ENCODE measurements around the gene NAGK.
A peak's percentile ranks its signal among the peaks of the same experiment; 100 is the strongest.
"Not testable (repeated sequence)": the region's sequence is repeated elsewhere in the genome, so short reads cannot be mapped to it uniquely, and the experiment has no call there.

NAGK gene

DNA sequence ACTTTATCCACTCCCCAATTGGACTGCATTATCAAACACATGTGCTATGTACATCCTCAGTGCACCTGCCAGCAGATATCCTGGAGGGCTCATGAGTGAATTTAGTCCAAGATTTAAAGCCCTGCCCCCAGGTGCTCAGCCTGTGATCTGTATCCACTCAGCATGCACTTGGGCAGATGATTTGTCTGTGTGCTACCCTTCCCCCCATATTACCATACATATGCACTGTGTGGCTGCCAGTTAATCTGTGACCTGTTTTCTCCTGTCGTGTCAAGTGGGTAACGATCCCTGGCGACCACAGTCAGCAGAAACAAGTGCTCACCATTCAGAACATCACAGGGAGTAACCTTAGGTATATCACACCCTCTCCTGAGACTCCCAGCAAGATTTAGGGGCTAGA, 10.2 kb downstream of the NAGK start:
- H3K27ac ChIP-seq: no peak overlapping the region
- POLR2A ChIA-PET (ENCODE audit: low non-redundant PET): no interaction called here
- TF ChIP-seq, protein P1, sequence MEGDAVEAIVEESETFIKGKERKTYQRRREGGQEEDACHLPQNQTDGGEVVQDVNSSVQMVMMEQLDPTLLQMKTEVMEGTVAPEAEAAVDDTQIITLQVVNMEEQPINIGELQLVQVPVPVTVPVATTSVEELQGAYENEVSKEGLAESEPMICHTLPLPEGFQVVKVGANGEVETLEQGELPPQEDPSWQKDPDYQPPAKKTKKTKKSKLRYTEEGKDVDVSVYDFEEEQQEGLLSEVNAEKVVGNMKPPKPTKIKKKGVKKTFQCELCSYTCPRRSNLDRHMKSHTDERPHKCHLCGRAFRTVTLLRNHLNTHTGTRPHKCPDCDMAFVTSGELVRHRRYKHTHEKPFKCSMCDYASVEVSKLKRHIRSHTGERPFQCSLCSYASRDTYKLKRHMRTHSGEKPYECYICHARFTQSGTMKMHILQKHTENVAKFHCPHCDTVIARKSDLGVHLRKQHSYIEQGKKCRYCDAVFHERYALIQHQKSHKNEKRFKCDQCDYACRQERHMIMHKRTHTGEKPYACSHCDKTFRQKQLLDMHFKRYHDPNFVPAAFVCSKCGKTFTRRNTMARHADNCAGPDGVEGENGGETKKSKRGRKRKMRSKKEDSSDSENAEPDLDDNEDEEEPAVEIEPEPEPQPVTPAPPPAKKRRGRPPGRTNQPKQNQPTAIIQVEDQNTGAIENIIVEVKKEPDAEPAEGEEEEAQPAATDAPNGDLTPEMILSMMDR (conservative IDR thresholded peaks at IDR 0.05; ENCODE audit: low read depth): no peak
- CTCF ChIA-PET: no interaction called here
- DNase-seq (ENCODE audit: low spot score): no peak

DNA sequence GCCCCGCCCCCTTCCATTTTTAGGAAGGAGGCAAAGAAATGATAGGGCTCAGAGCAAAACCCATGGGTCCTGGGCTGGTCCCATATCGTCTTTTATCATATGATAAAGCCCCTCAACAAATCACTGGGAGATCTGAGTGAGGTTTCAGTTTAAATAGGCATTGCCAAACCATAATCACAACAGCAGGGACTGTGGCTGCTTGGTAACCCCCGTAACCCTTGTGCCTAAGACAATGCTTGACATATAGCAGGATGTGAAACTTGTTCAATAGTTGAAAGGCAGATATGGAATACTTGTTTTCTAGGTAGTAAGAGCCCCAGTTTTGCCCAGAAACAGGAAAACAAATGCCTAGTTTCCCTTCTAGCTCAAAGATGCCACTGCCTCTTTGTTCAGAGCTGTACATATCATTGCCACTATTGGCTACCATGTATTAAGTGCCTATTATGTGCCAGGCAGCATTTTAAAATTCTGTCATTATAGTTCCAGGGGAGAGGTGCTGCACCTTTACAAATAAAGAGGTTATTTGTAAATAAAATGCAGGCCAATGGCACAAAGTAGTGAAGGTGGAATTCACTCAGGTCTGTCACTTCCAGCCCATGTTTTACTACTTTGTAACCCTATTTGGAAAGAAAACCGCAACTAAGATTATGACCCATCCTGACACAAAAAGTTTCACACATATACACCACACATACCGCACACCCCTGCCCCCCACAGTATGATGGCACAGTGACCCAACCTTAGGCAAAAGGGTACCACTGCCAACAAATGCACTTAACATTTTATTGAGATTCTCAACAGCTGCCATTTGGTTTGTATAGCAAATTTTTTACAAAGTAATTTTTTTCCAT, 14.2 kb downstream of the NAGK start:
- POLR2A ChIA-PET (ENCODE audit: low non-redundant PET): no interaction called here
- no peak overlapping the region for H3K27ac ChIP-seq
- no peak for DNase-seq (ENCODE audit: low spot score)
- TF ChIP-seq, protein P1 (conservative IDR thresholded peaks at IDR 0.05; ENCODE audit: low read depth): no peak
- CTCF ChIA-PET: interaction anchor here (0.6 kb wide), 1 partner anchor 428 kb away, joined by 3 read pairs; no protein-coding TSS in a partner anchor

DNA sequence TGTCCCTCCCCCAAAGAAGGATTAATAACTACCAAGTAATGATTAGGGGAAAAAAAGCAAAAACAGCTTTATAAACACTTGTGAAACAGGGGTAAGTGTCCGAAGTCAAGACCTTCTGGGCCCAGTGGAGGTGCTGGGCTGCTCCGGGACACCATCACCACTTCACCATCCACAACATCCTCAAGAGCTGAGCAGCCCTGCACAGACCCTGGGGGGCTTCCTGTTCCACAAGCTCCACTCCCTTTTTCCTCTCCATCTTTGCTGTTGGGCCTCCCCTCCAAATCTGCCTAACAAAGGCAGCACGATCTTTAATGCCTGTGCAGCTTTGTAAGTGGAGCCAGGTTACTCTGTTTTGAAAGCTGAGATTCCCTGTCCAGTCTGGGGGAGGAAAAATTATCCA, 14.8 kb downstream of the NAGK start:
- DNase-seq (ENCODE audit: low spot score); POLR2A ChIA-PET (ENCODE audit: low non-redundant PET); CTCF ChIA-PET; H3K27ac ChIP-seq: not testable (repeated sequence)

DNA sequence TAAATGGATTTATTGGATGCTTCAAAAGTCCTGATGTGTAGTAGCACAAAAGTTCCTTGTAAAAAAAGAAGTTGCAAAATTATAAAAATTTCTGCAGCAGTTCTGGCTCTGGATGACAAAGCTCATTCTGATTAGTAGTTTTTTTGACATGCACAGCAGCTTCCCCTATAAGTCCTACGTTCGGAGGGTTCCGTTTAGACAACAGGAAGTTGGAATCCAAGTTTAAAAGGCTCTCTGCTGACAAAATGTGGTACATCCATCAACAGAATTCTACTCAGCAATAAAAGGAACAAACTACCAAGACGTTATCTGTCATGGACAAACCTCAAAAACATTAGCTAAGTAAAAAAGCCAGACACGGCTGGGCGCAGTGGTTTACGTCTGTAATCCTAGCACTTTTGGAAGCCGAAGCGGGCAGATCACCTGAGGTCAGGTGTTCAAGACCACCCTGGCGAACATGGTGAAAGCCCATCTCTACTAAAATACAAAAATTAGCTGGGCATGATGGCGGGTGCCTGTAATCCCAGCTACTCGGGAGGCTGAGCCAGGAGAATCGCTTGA, 15.4 kb downstream of the NAGK start:
- CTCF ChIA-PET: interaction anchor here (0.6 kb wide), 1 partner anchor 79 kb away, joined by 5 read pairs; no protein-coding TSS in a partner anchor
- DNase-seq (ENCODE audit: low spot score); POLR2A ChIA-PET (ENCODE audit: low non-redundant PET); H3K27ac ChIP-seq: not testable (repeated sequence)

DNA sequence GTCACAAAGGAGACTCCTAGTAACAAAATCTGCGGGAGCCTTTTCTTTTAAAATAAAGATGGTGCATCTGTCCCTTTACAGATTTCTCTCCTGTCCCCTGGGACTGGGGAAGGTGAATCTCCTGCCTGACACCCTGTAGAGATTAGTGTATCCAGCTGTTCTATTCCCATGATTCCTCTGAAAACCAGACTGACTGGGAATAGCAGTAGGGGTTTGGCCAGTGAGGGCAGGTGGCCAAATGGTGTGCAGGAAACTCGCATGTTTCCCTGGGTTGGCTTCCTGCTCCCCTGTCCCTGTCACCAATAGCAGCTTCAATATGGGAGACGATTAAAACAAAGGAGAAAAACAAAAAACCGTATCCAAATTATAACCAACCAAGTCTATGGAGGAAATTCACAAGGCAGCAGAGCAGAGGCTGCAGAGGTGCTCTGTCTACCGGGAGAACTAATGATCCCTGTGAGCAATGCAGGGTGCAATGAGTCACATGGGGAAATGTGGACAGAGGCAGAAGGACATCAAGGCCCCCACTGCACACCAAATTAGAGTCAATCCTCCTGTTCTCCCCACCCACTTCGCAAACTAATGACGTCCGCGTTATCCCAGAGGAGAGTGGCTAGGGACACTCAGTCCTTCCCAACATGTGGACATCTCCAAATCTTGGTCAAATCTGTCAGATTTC, 17.0 kb downstream of the NAGK start:
- DNase-seq (ENCODE audit: low spot score); POLR2A ChIA-PET (ENCODE audit: low non-redundant PET); H3K27ac ChIP-seq; CTCF ChIA-PET: not testable (repeated sequence)

DNA sequence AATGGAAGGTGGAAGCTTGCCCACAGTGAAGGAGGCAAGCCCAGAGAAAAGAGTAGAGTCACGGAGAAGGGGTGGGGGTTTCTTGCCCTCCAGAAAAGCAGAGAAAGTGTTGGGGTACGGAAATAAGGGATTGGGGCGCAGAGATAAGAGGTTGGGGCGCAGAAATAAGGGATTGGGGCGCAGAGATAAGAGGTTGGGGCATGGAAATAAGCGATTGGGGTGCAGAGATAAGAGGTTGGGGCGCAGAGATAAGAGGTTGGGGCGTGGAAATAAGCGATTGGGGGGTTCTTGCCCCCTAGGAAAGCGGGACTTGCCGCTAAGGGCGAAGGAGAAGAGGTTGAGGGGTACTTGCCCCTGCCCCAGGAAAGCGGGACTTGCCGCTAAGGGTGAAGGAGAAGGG, 21.0 kb downstream of the NAGK start:
- CTCF ChIA-PET; DNase-seq (ENCODE audit: low spot score); H3K27ac ChIP-seq; POLR2A ChIA-PET (ENCODE audit: low non-redundant PET): not testable (repeated sequence)

DNA sequence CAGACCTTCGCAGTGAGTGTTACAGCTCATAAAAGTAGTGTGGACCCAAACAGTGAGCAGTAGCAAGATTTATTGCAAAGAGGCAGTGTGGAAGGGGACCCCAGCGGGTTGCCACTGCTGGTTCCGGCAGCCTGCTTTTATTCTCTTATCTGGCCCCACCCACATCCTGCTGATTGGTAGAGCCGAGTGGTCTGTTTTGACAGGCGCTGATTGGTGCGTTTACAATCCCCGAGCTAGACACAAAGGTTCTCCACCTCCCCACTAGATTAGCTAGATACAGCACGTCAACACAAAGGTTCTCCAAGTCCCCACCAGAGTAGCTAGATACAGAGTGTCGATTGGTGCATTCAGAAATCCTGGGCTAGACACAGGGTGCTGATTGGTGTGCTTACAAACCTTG, 23.4 kb downstream of the NAGK start:
- POLR2A ChIA-PET (ENCODE audit: low non-redundant PET); DNase-seq (ENCODE audit: low spot score); H3K27ac ChIP-seq: not testable (repeated sequence)
- CTCF ChIA-PET: interaction anchor here (0.6 to 0.8 kb wide), 3 partner anchors 15 to 144 kb away, joined by 3 to 4 read pairs (median 3); no protein-coding TSS in a partner anchor

DNA sequence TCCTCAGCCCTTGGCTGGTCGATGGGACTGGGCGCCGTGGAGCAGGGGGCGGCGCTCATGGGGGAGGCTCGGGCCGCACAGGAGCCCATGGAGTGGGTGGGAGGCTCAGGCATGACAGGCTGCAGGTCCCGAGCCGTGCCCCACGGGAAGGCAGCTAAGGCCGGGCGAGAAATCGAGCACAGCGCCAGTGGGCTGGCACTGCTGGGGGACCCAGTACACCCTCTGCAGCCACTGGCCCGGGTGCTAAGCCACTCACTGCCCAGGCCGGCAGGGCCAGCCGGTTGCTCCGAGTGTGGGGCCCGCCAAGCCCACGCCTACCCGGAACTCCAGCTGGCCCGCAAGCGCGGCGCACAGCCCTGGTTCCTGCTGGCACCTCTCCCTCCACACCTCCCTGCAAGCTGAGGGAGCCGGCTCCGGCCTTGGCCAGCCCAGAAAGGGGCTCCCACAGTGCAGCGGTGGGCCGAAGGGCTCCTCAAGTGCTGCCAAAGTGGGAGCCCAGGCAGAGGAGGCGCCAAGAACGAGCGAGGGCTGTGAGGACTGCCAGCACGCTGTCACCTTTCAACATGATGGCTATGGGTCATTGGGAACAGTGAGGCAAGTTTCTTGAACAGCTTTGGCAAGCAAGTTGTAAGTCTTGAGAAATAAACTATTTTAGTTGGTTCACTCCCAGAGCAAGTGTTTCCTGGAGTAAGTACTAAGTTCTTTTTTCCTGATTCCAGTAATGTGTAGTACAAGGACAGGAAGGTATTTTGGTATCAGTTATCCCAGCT, 24.2 kb downstream of the NAGK start:
- POLR2A ChIA-PET (ENCODE audit: low non-redundant PET); H3K27ac ChIP-seq; CTCF ChIA-PET; DNase-seq (ENCODE audit: low spot score): not testable (repeated sequence)

DNA sequence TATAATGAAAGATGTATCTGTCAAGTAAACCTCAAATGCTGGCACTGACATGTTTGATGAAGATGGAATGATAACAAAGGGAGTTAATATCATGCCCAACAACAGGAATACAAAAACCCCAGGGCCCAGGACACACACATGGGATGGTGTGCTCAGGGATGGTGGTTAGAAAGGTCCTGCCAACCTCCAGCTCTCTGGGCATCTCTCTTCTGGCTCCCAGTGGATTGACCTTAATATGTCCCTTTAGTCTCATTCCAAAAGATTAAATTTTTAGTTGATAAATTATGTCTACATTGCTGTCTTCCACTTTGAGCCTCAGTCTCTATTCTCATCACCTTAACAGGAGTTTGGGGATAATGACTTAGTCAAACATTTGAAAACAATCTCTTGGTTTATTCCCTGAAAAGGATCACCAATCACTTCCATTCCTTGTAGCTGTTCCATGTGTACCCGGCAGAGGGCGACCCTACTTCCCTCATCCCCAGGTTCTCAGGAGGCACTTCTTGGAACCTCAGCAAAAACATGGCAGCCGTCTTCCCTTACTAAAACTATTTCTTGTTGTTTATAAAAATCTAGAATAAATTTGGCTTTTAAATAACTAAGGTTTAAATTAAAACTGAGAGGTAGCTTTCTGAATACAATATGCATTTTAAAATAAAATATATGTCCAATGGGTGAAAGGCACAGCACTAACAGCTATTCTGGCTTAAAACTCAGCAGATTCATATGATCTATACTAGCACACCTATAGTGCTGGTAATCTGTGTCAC, 31.9 kb downstream of the NAGK start:
- DNase-seq (ENCODE audit: low spot score): peak; percentile 72
- H3K27ac ChIP-seq: no peak overlapping the region
- POLR2A ChIA-PET (ENCODE audit: low non-redundant PET): no interaction called here
- TF ChIP-seq, protein P1 (conservative IDR thresholded peaks at IDR 0.05; ENCODE audit: low read depth): peak; percentile 81
- CTCF ChIA-PET: interaction anchor here (0.7 to 1.5 kb wide), 6 partner anchors 10 to 542 kb away, joined by 3 to 7 read pairs (median 4); no protein-coding TSS in a partner anchor

Measured in RWPE1 (cell line).